Dermis microvascular lymphatic vessel endothelial cell (primary cell): ENCODE data around the gene FYN. TPM values are rescaled to one million over a fixed set of nuclear protein-coding genes. Genes with fewer than 3 reads are reported as not detected.
"Not testable (repeated sequence)": the region's sequence is repeated elsewhere in the genome, so short reads cannot be mapped to it uniquely, and the experiment has no call there.

Source experiments
- DNase-seq, 2 donors: peaks; one replicate each; pipeline versions ENCODE4 v3.0.0 to v3.0.0-alpha.2; 2010; ENCODE audit warnings: low read depth in 2 of 2
- total RNA-seq: library from RNA; depleted of rRNA; stranded (reverse); fragments of >200 nt; gene quantifications from 2 replicates; pipeline ENCODE4 v1.2.1, GENCODE V29; 2014

FYN gene
- total RNA-seq, 1 donor from 2014 or later: 77.5 TPM

DNA sequence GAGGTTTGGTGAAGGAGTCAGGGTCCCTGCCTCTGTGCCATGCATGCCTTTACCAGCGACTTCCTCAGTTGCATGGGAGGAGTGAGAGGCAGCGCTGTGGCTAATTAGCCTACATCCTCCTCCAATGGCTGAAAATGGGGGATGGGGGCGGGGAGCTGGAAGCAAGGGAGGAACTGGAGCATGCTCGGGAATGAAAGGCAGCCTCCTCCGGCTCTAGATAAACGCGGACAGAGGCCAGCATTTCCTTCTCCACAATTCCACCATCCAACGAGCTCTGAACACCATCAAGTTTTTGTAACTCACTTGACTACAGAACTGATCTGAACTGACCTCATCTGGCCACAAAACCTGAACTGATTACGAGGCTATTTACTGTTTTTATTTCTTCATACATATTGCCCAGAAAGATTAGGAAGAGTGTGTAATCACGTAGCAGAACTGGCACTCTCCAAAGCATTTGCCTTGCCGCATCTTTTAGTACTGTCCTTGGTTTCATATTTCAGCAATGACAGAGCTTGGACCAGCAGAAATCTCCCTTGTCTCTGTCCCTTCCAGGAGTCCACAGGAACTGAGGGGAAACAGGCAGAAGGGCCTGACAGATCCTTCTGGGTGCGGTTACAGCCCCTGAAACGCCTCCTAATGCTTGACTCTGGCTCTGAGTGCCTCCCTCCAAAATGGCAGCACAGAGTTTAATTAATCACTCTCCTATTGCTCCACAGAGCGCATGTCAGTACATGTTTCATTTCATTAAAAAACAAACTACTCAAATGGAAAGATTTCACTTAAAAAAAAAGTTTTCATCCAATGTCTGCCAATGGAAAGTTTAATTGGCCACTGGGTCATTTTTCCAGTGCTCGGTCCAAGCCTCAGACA, 209.3 kb downstream of the FYN start:
- DNase-seq: peak; percentile 51 to 85

DNA sequence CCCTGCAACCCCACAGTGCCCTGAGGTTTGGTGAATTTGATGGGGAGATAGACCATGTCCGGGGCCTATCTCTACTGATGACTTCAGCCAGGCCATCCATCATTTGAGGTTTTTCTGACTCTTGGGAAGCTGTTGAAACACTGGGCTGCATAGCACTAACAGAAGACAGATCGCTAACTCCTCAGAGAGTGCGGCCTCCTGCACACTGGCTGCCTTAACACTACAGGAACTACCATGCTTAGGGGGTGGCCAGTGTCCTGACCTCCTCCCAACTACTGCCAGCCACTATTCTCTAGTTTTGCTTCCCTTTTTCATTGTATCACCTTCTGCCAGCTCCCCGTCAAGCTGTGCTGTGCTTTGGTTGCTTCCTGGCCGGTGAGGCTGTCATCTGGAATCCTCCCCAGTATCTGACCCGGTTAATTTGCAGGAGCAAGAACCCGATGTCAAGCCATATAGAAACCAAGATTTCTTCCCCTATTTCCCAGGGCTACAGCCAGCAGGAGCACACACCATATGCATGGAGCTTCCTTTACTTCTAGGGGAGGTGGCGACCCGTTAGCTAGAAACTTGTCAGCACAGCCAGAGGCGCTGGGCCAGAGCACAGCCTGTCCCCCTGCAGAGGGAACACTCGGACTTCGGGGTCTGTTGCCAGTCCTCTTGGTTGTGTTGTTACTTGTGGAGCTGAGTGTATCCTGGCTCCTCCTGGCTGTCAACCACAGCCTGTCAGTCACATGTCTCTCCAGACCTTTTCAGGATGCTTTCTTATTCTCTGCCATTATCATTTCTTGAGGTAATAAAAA, 210.3 kb downstream of the FYN start:
- peak in 1 of 2 donors; percentile 46 for DNase-seq

DNA sequence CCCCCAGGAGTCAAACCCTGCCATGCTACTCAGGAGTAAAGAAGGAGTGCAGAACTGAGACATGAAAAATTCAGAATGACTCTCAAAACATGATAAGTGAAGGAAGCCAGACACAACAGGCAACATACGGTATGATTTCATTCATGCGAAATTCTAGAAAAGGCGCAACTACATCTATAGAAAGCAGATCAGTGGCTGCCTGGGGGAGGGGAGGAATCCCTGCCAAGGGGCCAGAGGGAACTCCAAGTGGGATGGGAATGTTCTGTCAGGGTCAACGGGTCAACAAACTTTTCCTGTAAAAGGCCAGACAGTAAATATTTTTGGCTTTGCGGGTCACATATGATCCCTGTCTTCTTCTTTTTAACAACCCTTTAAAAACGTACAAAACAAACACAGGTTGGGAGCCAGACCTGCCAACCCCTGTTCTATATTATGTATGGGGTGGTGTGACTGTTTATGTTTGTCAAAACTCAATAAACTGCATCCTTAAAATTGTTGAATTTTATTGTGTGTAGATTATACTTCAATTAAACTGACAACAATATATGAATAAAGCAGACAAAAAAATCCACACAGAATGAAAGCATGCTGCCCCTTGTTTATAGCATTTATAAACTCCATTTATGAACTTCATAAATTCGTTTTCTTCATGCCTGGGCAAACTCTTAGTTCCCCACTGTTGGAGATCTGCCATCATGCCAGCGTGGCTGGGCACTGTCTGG, 211.0 kb downstream of the FYN start:
- no peak for DNase-seq

DNA sequence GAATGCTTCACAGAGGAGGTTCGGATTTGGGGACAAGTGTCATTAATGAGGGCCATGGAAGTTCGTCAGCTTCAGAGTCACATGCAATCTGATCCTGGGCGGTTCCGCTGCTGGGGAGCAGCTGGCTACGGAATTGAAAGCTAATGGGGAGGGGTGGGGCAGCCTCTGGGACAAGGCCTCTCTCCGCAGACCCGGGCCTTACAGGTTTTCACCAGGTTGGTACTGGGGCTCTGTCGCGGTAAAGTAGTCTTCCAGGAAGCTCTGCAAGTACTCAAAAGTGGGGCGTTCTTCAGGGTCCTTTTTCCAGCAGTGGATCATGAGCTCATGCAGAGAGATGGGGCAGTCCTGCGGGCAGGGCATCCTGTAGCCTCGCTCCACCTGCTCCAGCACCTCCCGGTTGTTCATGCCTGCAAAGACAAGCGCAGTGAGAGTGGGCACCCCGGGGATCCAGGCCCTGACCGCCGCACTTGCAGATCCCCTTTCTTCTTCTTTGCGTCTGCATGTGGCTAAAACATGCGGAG, 211.7 kb downstream of the FYN start:
- no peak for DNase-seq

DNA sequence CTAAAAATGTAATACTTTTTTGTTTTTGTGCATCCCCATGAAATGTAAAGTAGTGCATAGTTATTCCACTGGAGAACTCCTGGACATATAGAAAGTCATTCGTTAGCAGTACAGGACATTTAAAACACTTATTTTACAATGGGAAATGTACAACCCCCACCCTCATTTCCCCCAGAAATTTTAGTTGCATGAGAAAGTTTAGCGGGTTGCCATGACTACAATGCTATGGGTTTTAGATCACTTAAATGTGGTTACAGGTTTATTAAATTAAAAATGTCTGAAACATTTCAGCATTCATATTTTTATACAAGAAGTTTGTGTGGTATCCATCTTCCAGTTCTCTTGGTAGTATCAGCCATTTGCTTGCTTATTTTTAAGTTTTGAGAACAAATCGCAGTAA, 212.7 kb downstream of the FYN start:
- DNase-seq: no peak

DNA sequence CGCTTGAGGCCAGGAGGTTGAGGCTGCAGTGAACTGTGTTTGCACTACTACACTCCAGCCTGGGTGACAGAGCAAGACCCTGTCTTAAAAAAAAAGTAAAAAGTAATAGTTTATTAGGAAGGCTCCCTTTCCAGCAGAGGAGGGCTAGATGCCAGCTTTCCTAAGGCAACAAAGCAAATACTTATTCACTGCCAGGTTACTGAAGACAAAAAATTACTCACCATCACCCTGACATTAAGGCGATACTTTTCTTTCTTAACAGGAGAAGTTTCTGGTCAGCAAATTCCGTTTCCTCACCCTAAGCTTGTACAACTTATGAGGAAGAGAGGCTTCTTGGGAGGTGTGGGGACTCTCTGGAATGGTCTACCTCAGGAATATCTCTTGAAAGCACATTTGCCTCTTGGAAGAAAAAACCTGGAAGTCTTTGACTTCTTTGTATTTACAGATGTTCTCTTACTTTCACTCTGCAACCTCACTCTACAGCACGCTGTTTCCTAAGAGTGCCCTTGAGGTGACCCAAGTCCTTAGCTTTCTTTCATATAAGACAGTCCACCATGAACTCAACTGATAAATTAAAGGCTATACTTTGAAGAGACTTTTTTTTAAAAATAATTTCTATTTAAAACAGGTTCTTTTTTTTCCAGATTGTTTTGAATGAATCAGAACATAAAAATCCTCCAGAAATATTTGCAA, 214.6 kb downstream of the FYN start:
- no peak for DNase-seq

DNA sequence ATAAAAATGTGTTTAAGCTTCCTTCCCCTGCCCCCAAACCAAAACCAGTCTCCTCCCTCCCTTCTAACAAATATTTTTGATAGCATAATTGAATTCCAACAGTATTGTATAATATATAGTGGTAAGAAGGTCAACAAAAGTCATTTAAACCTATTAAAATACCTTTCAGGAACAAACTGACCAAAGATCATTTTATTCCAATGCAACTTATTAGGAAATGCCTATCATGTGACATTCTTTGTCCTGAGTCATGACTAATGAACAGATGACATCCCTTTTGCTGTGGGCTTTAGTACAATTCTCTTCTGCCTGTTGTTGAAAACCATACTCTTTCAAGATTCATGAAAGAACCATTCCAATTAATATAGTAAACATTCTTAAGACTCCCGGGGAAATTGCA, 216.1 kb downstream of the FYN start:
- peak; percentile 81 to 85 for DNase-seq

DNA sequence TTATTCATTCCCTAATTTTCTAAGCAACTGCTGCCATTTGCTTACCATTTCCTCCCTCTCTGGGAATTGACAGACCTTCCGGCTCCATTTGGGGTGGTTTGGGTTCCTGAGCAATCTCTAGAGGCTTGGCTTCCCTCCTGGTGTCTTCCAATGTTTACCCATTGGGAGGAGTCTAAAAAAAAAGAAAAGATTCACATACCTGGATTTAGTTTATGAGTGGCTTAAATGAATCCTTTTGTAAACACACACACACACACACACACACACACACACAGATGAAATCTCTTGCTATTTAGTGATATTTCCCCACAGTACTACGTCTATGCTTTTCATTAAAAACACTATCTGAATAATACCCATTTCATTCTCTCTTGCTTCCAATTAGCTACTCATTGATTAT, 219.3 kb downstream of the FYN start:
- DNase-seq: no peak

DNA sequence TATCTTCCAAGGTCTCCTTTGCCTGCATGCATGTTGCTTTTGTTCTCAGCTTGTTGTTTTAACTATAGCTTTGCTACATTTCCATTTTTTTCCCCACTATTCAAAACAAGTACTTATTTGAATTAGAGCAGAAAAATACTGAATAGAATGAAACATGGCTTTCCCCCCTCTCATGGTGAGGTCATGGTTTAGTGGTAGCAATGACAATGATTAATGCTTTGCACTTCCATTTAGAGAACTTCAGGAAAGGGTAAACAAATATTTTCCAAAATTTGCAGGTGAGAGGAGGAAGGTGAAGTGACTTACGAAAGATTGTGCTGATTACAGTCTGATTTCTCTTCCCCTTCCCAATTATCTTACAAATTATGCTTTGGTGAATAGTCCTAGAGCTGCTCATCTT, 219.8 kb downstream of the FYN start:
- no peak for DNase-seq

DNA sequence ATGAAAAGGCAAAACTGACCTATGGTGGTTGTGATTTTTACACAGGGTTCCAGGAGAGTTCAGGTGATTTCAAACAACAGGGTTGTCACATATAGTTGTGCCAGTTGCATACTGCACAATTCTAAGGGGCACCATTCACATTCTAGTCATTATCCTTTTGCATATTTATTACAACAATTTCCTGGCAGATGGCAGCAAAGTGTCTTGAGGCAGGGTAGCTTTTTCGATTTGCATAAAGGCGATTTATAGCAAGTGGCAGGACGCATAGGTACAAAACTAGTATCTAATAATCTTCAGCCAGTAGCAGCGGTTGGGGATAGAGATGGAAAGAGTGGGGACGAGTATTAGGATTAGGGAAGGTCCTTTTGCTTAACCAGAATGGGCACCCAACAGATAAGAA, 221.1 kb downstream of the FYN start:
- no peak for DNase-seq

DNA sequence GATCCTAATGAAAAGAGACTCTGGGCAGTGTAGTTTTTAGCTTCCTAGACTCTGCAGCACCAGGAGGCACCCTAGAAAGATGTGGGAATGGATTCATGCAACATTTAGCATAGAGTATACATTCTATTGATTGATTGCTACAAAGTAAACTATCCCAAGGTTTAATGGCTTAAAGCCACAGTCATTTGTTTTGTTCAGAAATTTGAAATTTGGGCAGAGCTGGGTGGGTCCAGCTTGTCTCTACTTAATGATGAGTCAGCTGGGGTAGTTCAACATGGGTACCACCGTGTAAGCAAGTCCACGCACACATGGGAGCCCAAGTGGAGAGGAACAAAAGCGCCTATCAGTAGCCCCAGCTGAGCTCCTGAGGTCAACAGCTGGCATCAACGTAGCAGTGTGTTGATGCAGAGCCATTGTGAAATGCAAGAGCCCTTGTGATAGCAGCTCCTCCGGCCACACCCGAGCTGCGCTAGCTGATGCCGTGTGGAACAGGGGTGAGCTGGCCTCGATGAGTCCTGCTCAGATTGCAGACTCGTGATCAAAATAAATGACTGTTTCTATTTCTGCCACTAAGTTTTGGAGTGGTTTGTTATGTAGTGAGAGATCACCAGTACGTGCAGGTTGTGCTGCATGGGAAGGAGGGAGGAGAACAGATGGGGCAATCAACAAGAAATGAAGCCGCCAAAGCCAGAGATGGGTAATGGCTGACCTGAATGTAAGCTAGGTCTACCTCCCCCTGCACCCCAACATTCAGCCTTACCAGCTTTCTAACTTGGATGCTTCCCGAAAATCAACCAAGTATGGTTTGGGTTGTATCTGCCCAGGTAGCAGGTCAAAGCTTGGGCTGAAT, 221.8 kb downstream of the FYN start:
- no peak for DNase-seq

DNA sequence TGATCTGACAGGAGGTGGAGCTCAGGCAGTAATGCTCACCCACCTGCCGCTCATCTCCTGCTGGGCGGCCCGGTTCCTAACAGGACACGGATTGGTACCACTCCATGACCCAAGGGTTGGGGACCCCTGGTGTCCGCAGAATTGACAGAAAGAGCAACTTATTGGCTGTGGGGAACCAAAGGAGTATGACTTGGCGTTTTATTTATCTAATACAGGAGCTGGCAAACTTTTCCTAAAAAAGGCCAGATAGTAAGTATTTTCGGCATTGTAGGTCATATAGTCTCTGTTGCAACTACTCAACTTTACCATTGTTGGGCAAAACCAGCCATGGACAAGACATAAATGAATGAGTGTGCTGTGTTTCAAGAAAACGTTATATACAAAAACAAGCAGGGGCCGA, 223.2 kb downstream of the FYN start:
- no peak for DNase-seq

DNA sequence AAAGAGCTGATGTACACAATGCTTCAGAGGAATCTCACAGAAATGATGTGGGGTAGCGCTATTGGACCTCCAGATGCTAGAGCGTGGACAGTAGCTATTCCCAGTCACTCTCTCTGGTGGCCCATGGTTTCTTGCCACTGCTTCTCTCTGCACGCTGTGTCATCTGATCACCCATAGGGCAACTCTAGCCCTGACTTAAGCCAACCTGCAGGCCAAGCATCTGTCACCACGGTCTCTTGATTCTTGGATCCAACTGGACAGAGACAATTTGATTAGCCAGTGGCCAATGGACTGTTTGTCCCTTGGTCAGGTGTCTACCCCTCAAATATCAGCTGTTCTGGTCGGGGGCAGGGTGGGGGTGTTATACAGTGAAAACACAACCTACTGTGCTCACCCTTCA, 225.2 kb downstream of the FYN start:
- no peak for DNase-seq

DNA sequence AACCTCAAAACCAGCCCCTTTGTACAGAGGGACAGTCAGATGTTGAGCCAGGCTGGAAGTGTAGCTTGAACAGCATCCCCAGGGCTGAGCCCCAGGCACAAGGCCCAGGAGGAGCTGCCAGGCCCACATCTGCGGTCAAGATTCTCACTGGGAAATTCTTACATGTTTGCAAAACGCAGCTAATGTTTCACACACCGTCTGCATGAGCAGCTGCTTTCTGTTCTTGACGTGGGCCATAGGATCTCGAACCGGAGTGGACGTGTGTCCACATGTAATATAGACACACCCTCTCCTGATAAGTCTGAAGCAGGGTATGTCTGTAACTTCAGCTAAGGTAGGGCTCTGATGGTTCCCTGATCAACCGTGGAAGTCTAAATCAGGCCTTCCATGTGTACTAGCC, 226.3 kb downstream of the FYN start:
- DNase-seq: no peak

DNA sequence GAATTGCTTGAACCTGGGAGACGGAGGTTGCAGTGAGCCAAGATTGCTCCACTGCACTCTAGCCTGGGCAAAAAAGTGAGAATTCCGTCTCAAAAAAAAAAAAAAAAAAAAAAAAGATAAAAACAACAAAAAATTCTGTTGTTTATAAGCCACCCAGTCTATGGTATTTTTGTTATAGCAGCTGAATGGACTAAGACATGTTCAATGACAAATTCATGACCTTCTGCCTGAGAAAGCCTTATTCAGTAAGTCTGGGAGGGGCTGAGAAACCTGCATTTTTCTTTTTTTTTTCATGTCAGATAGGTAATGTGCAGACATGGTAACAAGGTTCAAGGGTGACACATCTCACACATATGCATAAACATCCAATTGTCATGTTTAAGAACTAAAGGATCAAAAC, 227.2 kb downstream of the FYN start:
- DNase-seq: no peak

DNA sequence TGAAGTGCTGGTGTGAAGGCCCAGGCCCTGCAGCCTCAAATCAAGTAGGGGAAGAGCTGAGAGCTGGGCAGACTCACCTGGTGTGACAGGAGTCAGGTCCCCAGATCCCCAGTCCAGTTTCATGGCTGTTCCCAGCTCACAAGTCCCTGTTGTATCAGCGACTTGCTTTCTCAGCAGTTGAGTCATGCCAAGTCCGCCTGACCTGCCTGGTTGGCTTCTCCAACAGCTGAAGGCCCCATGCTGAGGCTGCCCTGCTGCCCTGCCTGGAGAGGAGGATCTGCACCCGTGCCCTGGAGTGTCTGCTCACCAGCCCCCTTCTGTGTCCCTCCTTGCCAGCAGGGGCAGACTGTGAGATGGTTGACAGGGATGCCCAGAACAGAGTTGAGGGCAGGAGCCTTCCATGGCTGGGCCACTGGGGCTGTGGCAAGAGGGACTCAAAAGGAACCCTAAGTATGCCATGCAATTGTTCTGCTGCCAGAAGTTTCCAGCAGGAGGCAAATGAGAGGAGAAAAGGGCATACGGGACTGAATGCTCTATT, 228.3 kb downstream of the FYN start:
- no peak for DNase-seq

DNA sequence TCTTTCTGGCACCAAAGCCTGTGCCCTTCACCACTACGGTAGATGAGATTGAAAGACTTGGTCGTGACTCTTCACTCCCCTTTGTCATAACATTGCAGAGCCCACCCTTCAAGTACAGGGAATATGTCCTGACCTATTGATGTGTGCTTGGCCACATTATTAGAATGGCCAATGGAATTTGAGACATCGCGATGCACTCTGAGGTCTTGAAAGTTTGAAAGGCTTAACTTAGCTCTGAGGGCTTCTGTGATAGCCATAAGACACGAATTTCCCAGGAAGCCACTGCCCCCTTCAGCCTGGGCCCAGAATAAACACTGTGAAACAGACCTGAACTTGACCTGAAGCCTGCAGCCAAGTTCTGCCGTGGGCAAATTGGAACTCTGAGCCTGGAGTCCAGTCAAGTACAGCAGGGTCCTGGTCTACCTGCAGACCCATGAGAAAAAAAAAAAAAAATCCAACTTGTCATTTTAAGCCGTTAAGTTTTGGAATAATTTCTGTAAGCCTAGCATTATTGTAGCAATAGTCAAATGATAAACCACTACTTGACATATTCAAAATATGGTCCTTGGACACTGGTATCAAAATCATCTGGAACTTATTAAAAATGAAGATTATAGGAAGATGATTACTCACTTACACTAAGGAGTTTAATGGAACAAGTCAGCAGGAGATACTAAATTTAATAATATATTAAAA, 230.6 kb downstream of the FYN start:
- peak in 1 of 2 donors; percentile 58 for DNase-seq

DNA sequence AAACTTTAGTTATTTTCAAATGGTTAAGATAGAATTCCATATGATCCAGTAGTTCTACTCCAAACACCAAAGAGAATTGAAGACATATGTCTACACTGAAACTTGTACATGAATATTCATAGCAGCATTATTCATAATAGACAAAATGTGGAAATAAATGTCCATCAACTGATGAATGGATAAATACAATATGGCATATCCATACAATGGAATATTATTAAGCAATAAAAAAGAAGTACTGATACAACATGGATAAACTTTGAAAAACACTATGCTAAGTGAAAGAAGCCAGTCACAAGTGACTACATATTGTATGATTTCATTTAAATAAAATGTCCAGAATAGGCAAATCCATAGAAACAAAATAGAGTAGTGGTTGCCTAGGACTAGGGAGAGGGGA, 234.0 kb downstream of the FYN start:
- no peak for DNase-seq

DNA sequence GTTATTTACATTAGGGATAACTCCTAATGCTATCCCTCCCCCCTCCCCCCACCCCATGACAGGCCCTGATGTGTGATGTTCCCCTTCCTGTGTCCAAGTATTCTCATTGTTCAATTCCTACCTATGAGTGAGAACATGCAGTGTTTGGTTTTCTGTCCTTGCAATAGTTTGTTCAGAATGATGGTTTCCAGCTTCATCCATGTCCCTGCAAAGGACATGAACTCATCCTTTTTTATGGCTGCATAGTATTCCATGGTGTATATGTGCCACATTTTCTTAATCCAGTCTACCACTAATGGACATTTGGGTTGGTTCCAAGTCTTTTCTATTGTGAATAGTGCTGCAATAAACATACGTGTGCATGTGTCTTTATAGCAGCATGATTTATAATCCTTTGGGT, 238.3 kb downstream of the FYN start:
- DNase-seq: not testable (repeated sequence)
